Pancreas (tissue), 10 donors: ENCODE measurements around the gene ENDOG. TPM values are rescaled to one million over a fixed set of nuclear protein-coding genes. Genes with fewer than 3 reads are reported as not detected.
"Not testable (repeated sequence)": the region's sequence is repeated elsewhere in the genome, so short reads cannot be mapped to it uniquely, and the experiment has no call there.

Experiments
- ATAC-seq, 4 donors: fragments of 200-7000 bp; cut with Tn5 transposase; one replicate each; pipeline versions ENCODE4 v1.8.0 to v1.9.1; 2020; ENCODE audit warnings: mild to moderate bottlenecking in 4 of 4, moderate library complexity in 4 of 4
- DNase-seq, 6 donors: peaks; one replicate each; pipeline ENCODE4 v3.0.0-alpha.2; 2020
- FAIRE-seq: peaks from 2 replicates; lab custom pipeline; 2012; peaks lifted over from hg19 to GRCh38; lab: Jason Lieb, UNC
- H3K27ac ChIP-seq, 4 donors: fragments of 200-600 bp; sonication (generic); 1 replicate in 3 of 4; 2 replicates in 1 of 4; pipeline versions ENCODE4 v1.5.0 to v1.8.0; 2020
- H3K27me3 ChIP-seq, 4 donors: fragments of 200-600 bp; one replicate each; pipeline ENCODE4 v1.8.0; 2021
- H3K36me3 ChIP-seq, 3 donors: fragments of 200-600 bp; sonication (generic) in 1 of 3; one replicate each; pipeline versions ENCODE4 v1.5.0 to v1.8.0; 2020 to 2021
- H3K4me1 ChIP-seq, 3 donors: fragments of 200-600 bp; one replicate each; pipeline ENCODE4 v1.8.0; 2021
- H3K4me3 ChIP-seq, 4 donors: fragments of 200-600 bp; sonication (generic) in 2 of 4; one replicate each; pipeline versions ENCODE4 v1.5.0 to v1.8.0; 2020 to 2021
- H3K9me3 ChIP-seq, 4 donors: fragments of 200-600 bp; one replicate each; pipeline ENCODE4 v1.8.0; 2021
- CTCF ChIP-seq, 4 donors: fragments of 200-600 bp; sonication (generic) in 3 of 4; IDR thresholded peaks; one replicate each; pipeline versions ENCODE4 v1.5.0 to v1.8.0; 2021; ENCODE audit warnings: antibody characterized with exemption in 4 of 4
- WGBS, 2 donors: extraction: QIAGEN DNeasy Blood & Tissue Kit; methylation state at CpG; one replicate each; pipeline ENCODE4 v1.1.7; 2013; 5-methylcytosine and 5-hydroxymethylcytosine counted together
- intact Hi-C, 3 donors: fragments of 100-400 bp; cut with DNase I; formaldehyde crosslinking; loops; one replicate each; pipeline versions ENCODE4 v1.11.1 to v1.14.2; 2022
- polyA plus RNA-seq, 2 donors: library from polyadenylated mRNA; stranded (reverse); fragments of 200-250 nt; gene quantifications; one replicate each; pipeline ENCODE4 v1.2.3, GENCODE V29; 2013
- total RNA-seq, 6 donors: library from RNA; stranded (reverse); fragmentation: NEBNext Ultra II Directional in 4 of 6; extraction: Animal tissue kit (Norgen Biotek cat#: 25700) in 4 of 6; gene quantifications; one replicate each; pipeline versions ENCODE4 v1.2.1 to v1.2.4, GENCODE V29; 2021 to 2023
- donor health status: healthy with polysubstance abuse.
- donor health status: DM: no; HTN: no; CAD: no; lungs with moderate emphysema.
- donor health status: DM: no; HTN: no; CAD: no.
- donor health status: control.
- donor health status: control.
- donor health status: Bipolar disorder and iron deficiency.
- donor health status: DM: yes; HTN: yes; CAD: no.
- donor health status: DM: no; HTN: no; CAD: no.
- donor health status: DM: no; HTN: no; CAD: no.
- donor health status: DM: yes; HTN: yes; CAD: no.

ENDOG gene
- total and polyA plus RNA-seq, 8 donors = 12.2 to 23.0 (median 14.3) TPM

- FAIRE-seq (no peak), ATAC-seq (no peak), DNase-seq (no peak)
- H3K4me3 ChIP-seq = no peak overlapping the region
- H3K36me3 ChIP-seq = no peaks in the 10 kb centered on the region
- TF ChIP-seq CTCF (IDR thresholded peaks at IDR 0.05) = no peak
- no peaks in the 10 kb centered on the region for H3K27me3 ChIP-seq
- no peaks in the 10 kb centered on the region for H3K9me3 ChIP-seq
- intact Hi-C loops = no loop called here
- 87 to 89% methylated on average over 7 of the region's 7 CpGs for WGBS, 2 donors
- no peak overlapping the region for H3K27ac ChIP-seq
- H3K4me1 ChIP-seq = no peaks in the 10 kb centered on the region
Measured at GRCh38 chr9:128870128-128870940, 52.0 kb downstream of the ENDOG start.

DNA sequence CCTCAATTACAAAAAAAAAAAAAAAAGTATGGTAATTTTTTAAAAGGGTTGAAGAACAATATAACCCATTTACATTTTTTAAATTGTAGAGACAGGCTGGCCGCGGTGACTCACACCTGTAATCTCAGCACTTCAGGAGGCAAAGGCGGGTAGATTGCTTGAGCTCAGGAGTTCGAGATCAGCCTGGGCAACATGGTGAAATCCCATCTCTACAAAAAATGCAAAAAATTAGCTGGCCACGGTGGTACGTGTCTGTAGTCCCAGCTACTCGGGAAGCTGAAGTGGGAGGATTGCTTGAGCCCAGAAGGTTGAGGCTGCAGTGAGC, 52.6 kb downstream of the ENDOG start:
- DNase-seq, H3K4me3 ChIP-seq, H3K9me3 ChIP-seq, H3K4me1 ChIP-seq, ATAC-seq, FAIRE-seq, H3K36me3 ChIP-seq, H3K27me3 ChIP-seq, intact Hi-C loops, H3K27ac ChIP-seq: not testable (repeated sequence)
- 84 to 85% methylated on average over 7 of the region's 7 CpGs for WGBS, 2 donors

Other genes with a start within 250 kb of the ENDOG start
- 10 to 100 TPM; 19.5 to 29.3 (median 21.1) TPM for gene DYNC2I2, start 161.7 kb upstream of the ENDOG start, total RNA-seq
- 10 to 100 TPM; 75.2 to 90.3 TPM for gene DYNC2I2, start 161.7 kb upstream of the ENDOG start, polyA plus RNA-seq
- 100 to 1,000 TPM; 107 to 162 (median 150) TPM for gene SET, start 129.3 kb upstream of the ENDOG start, total RNA-seq
- gene SET, start 129.3 kb upstream of the ENDOG start, polyA plus RNA-seq = 10 to 100 TPM; 42.9 to 77.3 TPM
- gene PKN3, start 116.0 kb upstream of the ENDOG start, total RNA-seq = 1 to 10 TPM; 2.5 to 4.3 (median 3.7) TPM
- gene PKN3, start 116.0 kb upstream of the ENDOG start, polyA plus RNA-seq = 10 to 100 TPM; 10.0 to 11.0 TPM
- 10 to 100 TPM; 18.3 to 31.5 (median 25.4) TPM for gene ZDHHC12, start 94.4 kb upstream of the ENDOG start, total RNA-seq
- 10 to 100 TPM; 27.6 to 56.9 TPM for gene ZDHHC12, start 94.4 kb upstream of the ENDOG start, polyA plus RNA-seq
- 10 to 100 TPM; 15.8 to 23.4 (median 17.9) TPM for gene ZER1, start 46.6 kb upstream of the ENDOG start, total RNA-seq
- 10 to 100 TPM; 16.9 to 22.6 TPM for gene ZER1, start 46.6 kb upstream of the ENDOG start, polyA plus RNA-seq
- 10 to 100 TPM; 10.9 to 18.5 (median 12.7) TPM for gene TBC1D13, start 31.2 kb upstream of the ENDOG start, total RNA-seq
- 10 to 100 TPM; 15.7 to 17.2 TPM for gene TBC1D13, start 31.2 kb upstream of the ENDOG start, polyA plus RNA-seq
- gene SPOUT1, start 11.3 kb downstream of the ENDOG start, total RNA-seq = 10 to 100 TPM; 14.8 to 28.0 (median 20.6) TPM
- 10 to 100 TPM; 28.8 to 32.8 TPM for gene SPOUT1, start 11.3 kb downstream of the ENDOG start, polyA plus RNA-seq
- 1 to 10 TPM; 1.1 to 2.9 (median 1.5) TPM for gene KYAT1, start 63.5 kb downstream of the ENDOG start, total RNA-seq
- 1 to 10 TPM; 4.2 to 5.2 TPM for gene KYAT1, start 63.5 kb downstream of the ENDOG start, polyA plus RNA-seq
- gene LRRC8A, start 63.6 kb downstream of the ENDOG start, total RNA-seq = 10 to 100 TPM in 4 of 6 donors, 1 to 10 TPM in 2; 8.7 to 20.4 (median 10.4) TPM
- gene LRRC8A, start 63.6 kb downstream of the ENDOG start, polyA plus RNA-seq = 10 to 100 TPM in 1 of 2 donors, 1 to 10 TPM in 1; 9.2 to 10.1 TPM
- 10 to 100 TPM; 20.7 to 48.7 (median 42.2) TPM for gene PHYHD1, start 102.5 kb downstream of the ENDOG start, total RNA-seq
- 10 to 100 TPM; 45.7 to 71.3 TPM for gene PHYHD1, start 102.5 kb downstream of the ENDOG start, polyA plus RNA-seq
- gene DOLK, start 129.1 kb downstream of the ENDOG start, total RNA-seq = 1 to 10 TPM; 5.7 to 8.2 (median 6.6) TPM
- gene DOLK, start 129.1 kb downstream of the ENDOG start, polyA plus RNA-seq = 1 to 10 TPM; 5.4 to 8.5 TPM
- 10 to 100 TPM; 11.5 to 20.8 (median 13.5) TPM for gene NUP188, start 129.2 kb downstream of the ENDOG start, total RNA-seq
- gene NUP188, start 129.2 kb downstream of the ENDOG start, polyA plus RNA-seq = 10 to 100 TPM; 10.8 to 18.0 TPM
- gene SH3GLB2, start 209.8 kb downstream of the ENDOG start, total RNA-seq = 10 to 100 TPM; 46.6 to 79.7 (median 70.8) TPM
- gene SH3GLB2, start 209.8 kb downstream of the ENDOG start, polyA plus RNA-seq = 100 to 1,000 TPM; 188 to 201 TPM
- gene MIGA2, start 218.1 kb downstream of the ENDOG start, total RNA-seq = 10 to 100 TPM in 1 of 6 donors, 1 to 10 TPM in 5; 7.5 to 17.1 (median 9.3) TPM
- gene MIGA2, start 218.1 kb downstream of the ENDOG start, polyA plus RNA-seq = 10 to 100 TPM; 27.8 to 30.9 TPM